Measurements from ENCODE around the gene KLF7.

GRCh38 chr2:207156451-207157161 is 9.1 kb downstream of the KLF7 start:
- TF ChIP-seq CTCF (IDR thresholded peaks at IDR 0.05) (no peak), POLR2A (IDR thresholded peaks at IDR 0.05) (no peak), EP300 (IDR thresholded peaks at IDR 0.05) (no peak)
